Gastrocnemius medialis (tissue), 4 donors: Measurements from ENCODE around the gene CDKN2B-AS1.

Experiments
- POLR2A ChIP-seq, 2 donors: fragments of 450-650 bp; IDR thresholded peaks; one replicate each; pipeline ENCODE4 v1.6.1; 2017; ENCODE audit warnings: antibody characterized with exemption in 2 of 2, mild to moderate bottlenecking in 2 of 2, moderate library complexity in 2 of 2
- TF ChIP-seq, protein P1 (sequence below), 5 experiments: fragments of 450-650 bp in 3 of 5; fragments of 200-600 bp in 2 of 5; sonication (generic) in 2 of 5; IDR thresholded peaks in 4 of 5; conservative IDR thresholded peaks in 1 of 5; 1 replicate in 4 of 5; 2 replicates in 1 of 5; pipeline ENCODE4 v1.5.1; 2016 to 2019; ENCODE audit warnings: antibody characterized with exemption in 5 of 5, mild to moderate bottlenecking in 3 of 5, moderate library complexity in 3 of 5

DNA sequence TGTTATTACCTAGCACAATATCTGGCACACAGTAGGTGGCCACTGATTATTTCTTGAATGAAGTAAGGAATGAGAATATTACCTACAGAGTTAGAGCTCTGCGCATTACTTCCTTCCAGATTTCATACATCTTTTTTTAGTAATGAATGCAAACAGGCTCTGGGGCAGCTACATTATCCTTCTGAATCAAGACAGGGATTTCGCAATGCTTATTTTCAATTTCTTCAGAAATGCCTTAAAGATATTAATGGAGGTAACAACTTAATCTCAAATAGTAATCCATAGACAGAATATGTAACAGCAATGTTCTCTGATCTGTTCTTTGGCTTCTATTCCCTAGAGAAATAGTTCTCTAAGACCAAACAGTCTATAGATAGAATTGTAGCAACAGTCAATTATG lies 33.0 kb upstream of the CDKN2B-AS1 start:
- TF ChIP-seq, protein P1, sequence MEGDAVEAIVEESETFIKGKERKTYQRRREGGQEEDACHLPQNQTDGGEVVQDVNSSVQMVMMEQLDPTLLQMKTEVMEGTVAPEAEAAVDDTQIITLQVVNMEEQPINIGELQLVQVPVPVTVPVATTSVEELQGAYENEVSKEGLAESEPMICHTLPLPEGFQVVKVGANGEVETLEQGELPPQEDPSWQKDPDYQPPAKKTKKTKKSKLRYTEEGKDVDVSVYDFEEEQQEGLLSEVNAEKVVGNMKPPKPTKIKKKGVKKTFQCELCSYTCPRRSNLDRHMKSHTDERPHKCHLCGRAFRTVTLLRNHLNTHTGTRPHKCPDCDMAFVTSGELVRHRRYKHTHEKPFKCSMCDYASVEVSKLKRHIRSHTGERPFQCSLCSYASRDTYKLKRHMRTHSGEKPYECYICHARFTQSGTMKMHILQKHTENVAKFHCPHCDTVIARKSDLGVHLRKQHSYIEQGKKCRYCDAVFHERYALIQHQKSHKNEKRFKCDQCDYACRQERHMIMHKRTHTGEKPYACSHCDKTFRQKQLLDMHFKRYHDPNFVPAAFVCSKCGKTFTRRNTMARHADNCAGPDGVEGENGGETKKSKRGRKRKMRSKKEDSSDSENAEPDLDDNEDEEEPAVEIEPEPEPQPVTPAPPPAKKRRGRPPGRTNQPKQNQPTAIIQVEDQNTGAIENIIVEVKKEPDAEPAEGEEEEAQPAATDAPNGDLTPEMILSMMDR (IDR thresholded peaks at IDR 0.05 in 4 of 5, conservative IDR thresholded peaks at IDR 0.05 in 1 of 5), result no peak
- TF ChIP-seq POLR2A (IDR thresholded peaks at IDR 0.05), result no peak
